HG03064 (cell line): ENCODE data around the gene CDK15.
"Not testable (repeated sequence)": the region's sequence is repeated elsewhere in the genome, so short reads cannot be mapped to it uniquely, and the experiment has no call there.

Source experiments
- ATAC-seq: cut with Tn5 transposase; IDR thresholded peaks from one replicate; pipeline ENCODE4 v1.9.1; 2021; ENCODE audit warnings: low read depth; ENCODE audit not compliant: unreplicated experiment

Gene CDK15

DNA sequence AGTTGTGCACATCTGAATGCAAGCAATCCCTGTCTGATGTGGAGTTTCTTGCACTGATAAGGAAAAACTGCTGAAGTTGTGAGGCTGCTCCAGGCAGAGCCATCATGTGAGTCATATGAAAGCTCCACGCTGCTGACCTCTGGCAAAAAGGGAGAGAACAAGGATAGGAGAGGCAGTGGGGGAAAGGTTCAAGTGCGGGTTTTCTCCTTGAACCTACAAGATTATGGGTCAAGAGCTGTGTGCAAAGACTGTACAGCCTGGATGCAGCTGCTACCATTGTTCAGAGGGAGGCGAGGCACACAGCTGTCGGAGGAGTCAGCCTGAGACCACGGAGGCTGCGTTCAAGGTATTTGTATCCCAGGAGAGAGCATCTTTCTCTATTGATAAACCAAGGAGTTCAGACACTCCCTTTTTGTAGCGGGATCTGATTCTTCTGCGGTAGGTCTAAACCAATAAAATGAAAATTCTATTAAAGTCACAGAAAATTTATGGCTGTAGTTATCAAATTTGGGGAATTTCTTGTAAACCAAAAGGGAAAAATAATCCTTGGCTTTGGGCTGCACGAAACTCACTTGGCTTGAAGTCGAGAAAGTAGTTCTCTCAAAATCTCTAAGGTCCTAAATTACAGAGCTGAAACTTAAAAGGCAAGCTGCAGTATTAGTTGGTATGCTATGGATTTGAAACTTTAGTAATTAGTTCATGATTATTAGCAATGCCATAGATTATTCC, at the start of gene CDK15:
Gene CDK15 (plus strand): TSS at position 96 of the 729 bp plus-strand sequence. CDS start 128 bp downstream, at position 224.
- ATAC-seq, result no peak

GRCh38 chr2:201758234-201758633, 48.1 kb upstream of the CDK15 start:
- no peak for ATAC-seq

DNA sequence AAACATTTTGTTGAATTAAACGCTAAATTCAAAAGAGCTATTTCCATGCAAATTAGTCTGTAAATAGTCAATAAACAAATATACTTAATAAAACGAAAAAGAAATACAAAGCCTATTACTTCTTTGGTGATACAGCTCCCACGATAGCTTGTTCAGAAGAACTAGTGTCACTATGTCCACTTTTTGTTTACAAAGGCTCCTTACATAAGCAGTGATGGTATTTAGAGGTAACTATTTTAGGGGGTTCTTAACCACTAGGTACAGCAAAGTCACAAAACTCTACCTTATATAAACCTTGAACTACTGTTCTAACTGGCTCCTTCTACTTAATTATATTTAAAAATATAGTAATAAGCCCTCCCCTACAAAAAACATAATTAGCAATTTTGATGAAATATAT, 47.5 kb upstream of the CDK15 start:
- ATAC-seq, result no peak

DNA sequence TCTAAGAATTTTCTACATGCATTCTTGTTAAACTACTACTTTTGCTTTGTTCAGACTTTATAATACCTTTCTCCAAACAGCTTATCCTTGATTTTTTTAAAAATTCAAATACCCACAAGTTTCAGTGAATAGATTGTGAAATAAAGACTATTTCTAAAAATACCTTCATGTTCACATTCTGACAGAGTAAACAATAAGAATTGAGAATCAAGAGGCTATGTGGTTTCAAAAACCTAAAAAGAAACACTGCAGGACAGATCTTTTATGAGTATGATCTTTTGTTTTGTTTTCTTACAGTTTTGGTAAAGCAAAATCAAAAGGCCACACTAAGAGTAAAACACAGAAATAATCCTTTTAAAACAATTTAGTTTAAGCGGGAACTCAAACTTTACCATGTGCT, 46.8 kb upstream of the CDK15 start:
- ATAC-seq, result no peak

GRCh38 chr2:201761101-201761500, 45.2 kb upstream of the CDK15 start:
- ATAC-seq, result no peak

DNA sequence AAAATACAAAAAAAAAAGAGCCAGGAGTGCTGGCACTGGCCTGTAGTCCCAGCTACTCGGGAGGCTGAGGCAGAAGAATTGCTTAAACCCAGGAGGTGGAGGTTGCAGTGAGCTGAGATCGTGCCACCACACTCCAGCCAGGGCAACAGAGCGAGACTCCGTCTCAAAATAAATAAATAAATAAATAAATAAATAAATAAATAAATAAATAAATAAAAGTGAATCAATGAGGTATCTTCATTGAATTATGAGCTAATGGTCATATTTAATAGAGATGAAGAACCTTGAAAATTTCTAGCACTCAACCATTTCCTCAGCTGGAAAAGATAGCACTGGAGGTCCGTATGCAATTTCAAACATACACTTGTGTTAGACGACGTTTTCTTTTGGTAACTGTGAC, 41.9 kb upstream of the CDK15 start:
- ATAC-seq, result not testable (repeated sequence)

- no peak for ATAC-seq
These were observed 40.5 kb upstream of the CDK15 start for GRCh38 chr2:201765799-201766198.

DNA sequence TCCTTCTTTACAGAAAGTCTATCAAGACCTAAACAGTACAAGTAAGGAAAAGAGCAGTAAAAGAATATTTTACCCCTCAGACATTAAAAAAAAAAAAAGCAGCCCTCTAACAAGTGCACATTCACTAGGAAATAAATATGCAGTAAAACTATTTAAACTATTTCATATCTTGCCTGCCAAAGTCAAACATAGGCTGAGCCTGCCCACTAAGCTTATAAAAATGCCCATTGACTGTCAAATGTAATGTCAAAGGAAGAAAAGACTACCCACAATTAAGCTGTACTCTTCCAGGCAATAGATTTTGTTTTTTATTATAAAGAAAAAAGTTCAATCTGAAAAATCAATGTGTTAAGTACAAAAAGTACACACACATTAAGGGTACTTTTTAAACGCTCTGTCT, 37.4 kb upstream of the CDK15 start:
- no peak for ATAC-seq

- ATAC-seq, result no peak
These were observed 36.5 kb upstream of the CDK15 start for GRCh38 chr2:201769666-201770373.

DNA sequence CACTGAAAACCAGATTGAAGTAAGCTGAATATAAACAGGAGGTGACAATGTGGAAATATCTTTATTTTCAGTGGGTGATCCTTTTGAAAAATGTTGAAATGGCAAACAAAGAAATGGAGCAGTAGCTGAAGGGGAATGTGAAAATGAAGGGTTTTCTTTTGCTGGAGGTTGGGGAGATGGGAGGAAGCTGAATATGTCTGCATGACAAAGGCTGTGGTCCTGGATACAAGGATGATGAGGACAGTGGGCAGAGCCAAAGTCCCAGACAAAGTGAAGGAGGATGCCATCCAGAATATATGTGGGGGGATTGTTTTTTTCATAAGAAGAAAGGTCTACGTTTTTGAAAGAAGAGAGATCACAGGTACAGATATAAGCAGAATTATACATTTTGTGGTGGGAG, 32.3 kb upstream of the CDK15 start:
- ATAC-seq, result no peak

DNA sequence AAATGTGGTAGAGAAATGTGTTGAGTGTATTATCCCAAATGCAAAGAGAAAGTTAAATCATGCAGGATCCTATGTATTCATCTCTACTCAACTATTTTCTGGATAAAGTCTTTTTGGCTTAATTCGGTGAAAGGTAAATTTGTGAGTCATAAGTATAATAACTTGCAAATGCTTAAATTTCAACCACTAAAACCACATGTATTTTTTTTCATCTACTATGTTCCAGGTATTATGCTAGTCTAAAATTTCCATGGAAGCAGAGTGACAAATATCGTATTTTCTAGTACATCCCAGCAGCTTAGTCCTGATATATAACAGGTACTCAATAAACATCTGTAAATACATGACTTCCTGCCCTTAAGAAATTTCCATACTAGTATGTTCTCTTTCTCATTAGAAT, 31.8 kb upstream of the CDK15 start:
- no peak for ATAC-seq

DNA sequence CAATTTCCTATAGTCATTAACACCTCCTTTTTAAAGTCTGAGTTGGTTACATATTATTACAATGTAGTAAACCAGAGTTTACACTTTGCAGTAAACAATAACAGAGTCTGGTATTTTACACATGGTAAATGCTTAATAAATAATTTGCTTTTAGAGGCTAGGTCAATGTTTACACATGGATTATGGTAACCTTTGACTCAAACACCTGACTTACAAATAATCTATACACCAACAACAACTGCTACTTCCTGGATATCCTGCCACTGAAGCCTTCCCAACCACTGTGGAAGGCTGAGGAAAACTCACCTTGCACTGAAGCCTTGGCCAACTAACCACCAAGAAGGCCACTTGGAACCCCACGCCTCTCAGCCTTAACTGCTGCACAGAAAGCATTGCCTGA, 31.0 kb upstream of the CDK15 start:
- no peak for ATAC-seq

DNA sequence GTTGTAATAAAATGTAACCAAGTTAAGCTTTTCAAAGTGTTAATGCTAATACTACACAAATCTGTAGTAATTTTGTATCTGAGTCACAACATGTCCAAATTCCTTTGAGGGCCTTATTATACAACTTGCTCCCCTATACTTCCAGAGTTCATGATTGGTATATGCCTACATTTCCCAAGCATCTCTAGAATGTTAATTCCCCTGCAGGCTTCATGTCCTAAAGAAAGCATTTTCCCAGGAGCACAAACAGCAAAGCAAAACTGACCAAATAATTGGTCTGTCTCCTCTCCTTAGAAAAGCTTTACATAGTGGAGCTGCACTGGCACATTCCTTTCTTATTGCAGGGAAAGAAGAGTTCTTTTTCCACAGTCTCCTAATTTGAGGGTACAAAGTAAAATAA, 29.3 kb upstream of the CDK15 start:
- no peak for ATAC-seq

DNA sequence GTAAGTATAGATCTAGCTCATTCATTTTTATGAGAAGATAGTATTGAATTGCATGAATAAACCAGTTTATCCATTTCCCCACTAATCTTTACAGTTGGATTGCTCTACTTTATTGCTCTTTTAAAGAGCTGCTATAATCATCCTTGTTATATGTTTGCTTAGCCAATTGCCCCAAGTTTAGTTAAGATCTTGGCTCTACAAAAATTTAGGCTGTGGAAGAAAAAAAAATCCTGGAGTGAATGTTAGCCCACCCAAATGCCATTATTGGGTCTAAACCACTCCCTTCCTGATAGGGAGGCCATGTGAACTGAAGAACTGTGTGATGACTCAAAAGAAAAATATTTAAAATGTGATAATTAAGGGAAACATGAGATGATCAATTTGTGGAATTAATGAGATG, 28.5 kb upstream of the CDK15 start:
- no peak for ATAC-seq

- no peak for ATAC-seq
These were observed 26.2 kb upstream of the CDK15 start for GRCh38 chr2:201779901-201780673.

DNA sequence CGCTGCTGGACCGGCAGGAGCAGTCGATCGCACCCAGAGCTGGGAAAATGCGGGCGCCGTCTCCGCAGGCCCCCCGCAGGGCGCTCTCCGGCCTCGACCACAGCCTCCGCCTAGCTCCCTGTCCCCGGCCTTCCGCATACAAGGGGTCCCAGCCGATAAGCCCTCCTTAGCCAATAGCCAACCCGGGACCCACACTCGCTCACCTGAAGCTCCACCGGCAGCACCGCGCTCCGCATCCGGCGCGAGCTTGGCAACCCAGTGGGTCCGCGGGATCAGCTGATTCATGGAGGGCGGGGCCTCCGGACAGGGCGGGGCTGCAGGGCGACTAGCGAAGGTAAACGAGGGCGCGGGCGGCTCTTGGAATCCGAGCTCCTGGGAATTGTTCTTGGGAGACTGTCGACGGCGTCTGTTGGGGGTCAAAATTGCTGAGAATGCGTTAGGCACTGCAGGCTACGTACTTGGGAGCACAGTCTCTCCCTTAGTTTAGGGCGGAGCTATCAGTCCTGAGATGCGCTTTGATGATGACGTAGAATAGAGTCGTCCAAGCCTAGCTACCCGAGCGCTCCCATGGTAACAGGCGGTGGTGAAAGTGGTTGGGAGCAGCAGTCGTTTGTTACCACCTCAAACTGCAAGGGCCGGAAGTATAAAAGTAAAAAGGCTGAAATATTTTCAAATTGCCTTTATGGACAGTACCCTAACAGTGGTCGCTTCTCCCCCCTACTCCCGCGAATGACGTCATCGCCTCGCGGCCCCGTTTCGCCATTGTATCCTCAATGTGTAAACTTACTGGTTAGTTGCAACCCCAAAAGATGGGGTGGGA, 25.5 kb upstream of the CDK15 start, which contains the start of gene ALS2:
Gene ALS2 (minus strand): TSS at position 260 of the 820 bp plus-strand sequence. CDS start 12,048 bp downstream, outside the sequence.
- peak; percentile 96 for ATAC-seq

DNA sequence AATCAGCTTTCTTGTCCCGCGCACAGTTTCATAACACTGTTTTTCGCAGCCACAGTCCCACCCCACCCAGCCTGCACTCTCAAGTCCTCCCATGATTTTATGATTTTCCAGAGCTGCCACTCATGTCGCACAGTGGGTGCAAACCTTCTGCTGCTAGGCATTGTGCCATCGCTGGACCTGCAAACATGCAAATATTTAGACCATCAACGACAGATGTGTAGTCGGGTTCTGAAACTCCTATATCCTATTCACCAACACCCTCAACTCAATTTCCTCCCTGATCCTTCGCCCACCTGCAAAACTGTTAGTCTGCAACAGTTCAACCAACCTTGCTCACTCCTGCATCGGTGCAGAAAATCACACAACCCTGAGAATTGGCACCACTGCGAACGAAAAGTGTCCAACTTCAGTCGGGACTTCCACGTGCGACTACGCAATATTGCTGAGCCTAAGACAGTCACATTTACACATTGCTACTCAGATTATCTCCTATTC, 24.7 kb upstream of the CDK15 start:
- no peak for ATAC-seq

GRCh38 chr2:201784563-201784962, 21.8 kb upstream of the CDK15 start:
- no peak for ATAC-seq

DNA sequence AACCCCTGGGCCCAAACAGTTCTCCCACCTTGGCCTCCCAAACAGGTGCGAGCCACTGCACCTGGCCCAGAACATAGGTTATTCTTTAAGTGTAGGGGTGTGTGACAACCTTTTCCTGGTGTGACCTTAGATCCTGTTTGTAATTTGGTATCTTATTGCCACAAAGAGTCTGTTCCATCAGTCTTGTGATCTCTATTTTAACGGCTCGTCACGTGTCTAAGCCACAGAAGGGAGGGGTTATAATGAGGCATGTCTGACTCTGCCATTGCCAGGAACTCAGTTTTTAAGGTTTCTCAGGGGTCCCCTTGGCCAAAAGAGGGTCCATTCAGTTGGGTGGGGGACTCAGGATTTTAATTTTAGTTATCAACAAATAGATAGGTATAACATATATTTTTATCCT, 21.2 kb upstream of the CDK15 start:
- no peak for ATAC-seq

GRCh38 chr2:201786471-201786870, 19.9 kb upstream of the CDK15 start:
- ATAC-seq, result no peak
